Neural crest cell (in vitro differentiated cells): ENCODE data around the gene NFIA. TPM values are rescaled to one million over a fixed set of nuclear protein-coding genes. Genes with fewer than 3 reads are reported as not detected.

Source experiments
- DNase-seq: peaks from one replicate; pipeline ENCODE4 v3.0.0; 2021; ENCODE audit warnings: low read depth, mixed read lengths, low spot score
- H3K27ac Mint-ChIP-seq: one replicate; pipeline ENCODE4 v1.8.0; 2021; ENCODE audit warnings: mild to moderate bottlenecking, mixed read lengths; ENCODE audit not compliant: unreplicated experiment
- H3K27me3 Mint-ChIP-seq: 2 replicates; pipeline ENCODE4 v1.8.0; 2021; ENCODE audit warnings: low read depth, mild to moderate bottlenecking, mixed read lengths
- H3K36me3 Mint-ChIP-seq: 2 replicates; pipeline ENCODE4 v1.8.0; 2021; ENCODE audit warnings: low read depth, mild to moderate bottlenecking, mixed read lengths
- H3K4me1 Mint-ChIP-seq: 2 replicates; pipeline ENCODE4 v1.8.0; 2021; ENCODE audit warnings: mixed read lengths
- H3K4me3 Mint-ChIP-seq: one replicate; pipeline ENCODE4 v1.8.0; 2021; ENCODE audit warnings: mild to moderate bottlenecking, mixed read lengths
- H3K9me3 Mint-ChIP-seq: 2 replicates; pipeline ENCODE4 v1.8.0; 2021; ENCODE audit warnings: mixed read lengths
- CTCF ChIP-seq: fragments of 200-600 bp; sonication (generic); conservative IDR thresholded peaks from 2 replicates; pipeline ENCODE4 v1.5.0; 2021; ENCODE audit warnings: antibody characterized with exemption, mild to moderate bottlenecking
- total RNA-seq: library from RNA; stranded (reverse); gene quantifications from 2 replicates; pipeline ENCODE4 v1.2.1, GENCODE V29; 2021

Gene NFIA
- total RNA-seq, 1 donor from 2014 or later = 3.4 TPM

GRCh38 chr1:61406467-61406866, 324.1 kb downstream of the NFIA start:
- Mint-ChIP-seq H3K27me3 (no peaks in the 10 kb centered on the region), H3K4me3 (no peak overlapping the region), H3K4me1 (peaks cover 18% of the 10 kb centered on the region), H3K9me3 (no peaks in the 10 kb centered on the region), H3K27ac (no peak overlapping the region), H3K36me3 (no peaks in the 10 kb centered on the region)
- no peak for DNase-seq
- no peak for TF ChIP-seq CTCF

GRCh38 chr1:61412601-61413000, 330.2 kb downstream of the NFIA start:
- TF ChIP-seq CTCF = no peak
- no peaks in the 10 kb centered on the region for H3K9me3 Mint-ChIP-seq
- peaks cover 5% of the 10 kb centered on the region for H3K4me1 Mint-ChIP-seq
- DNase-seq = no peak
- H3K27ac Mint-ChIP-seq = no peak overlapping the region
- no peaks in the 10 kb centered on the region for H3K27me3 Mint-ChIP-seq
- H3K36me3 Mint-ChIP-seq = no peaks in the 10 kb centered on the region
- H3K4me3 Mint-ChIP-seq = no peak overlapping the region

GRCh38 chr1:61419196-61419595, 336.8 kb downstream of the NFIA start:
- Mint-ChIP-seq H3K9me3 (no peaks in the 10 kb centered on the region), H3K4me1 (peaks cover 21% of the 10 kb centered on the region), H3K36me3 (no peaks in the 10 kb centered on the region), H3K27ac (no peak overlapping the region), H3K4me3 (no peak overlapping the region), H3K27me3 (no peaks in the 10 kb centered on the region)
- DNase-seq = no peak
- no peak for TF ChIP-seq CTCF

- Mint-ChIP-seq H3K27ac (no peak overlapping the region), H3K4me3 (no peak overlapping the region), H3K4me1 (peaks cover 21% of the 10 kb centered on the region), H3K36me3 (no peaks in the 10 kb centered on the region), H3K27me3 (no peaks in the 10 kb centered on the region), H3K9me3 (no peaks in the 10 kb centered on the region)
- TF ChIP-seq CTCF = no peak
- no peak for DNase-seq
Measured at GRCh38 chr1:61419657-61420056, 337.3 kb downstream of the NFIA start.

GRCh38 chr1:61420243-61420642, 337.9 kb downstream of the NFIA start:
- H3K9me3 Mint-ChIP-seq = no peaks in the 10 kb centered on the region
- no peak overlapping the region for H3K27ac Mint-ChIP-seq
- TF ChIP-seq CTCF = no peak
- no peaks in the 10 kb centered on the region for H3K27me3 Mint-ChIP-seq
- no peak overlapping the region for H3K4me3 Mint-ChIP-seq
- H3K36me3 Mint-ChIP-seq = no peaks in the 10 kb centered on the region
- no peak for DNase-seq
- peaks cover 21% of the 10 kb centered on the region for H3K4me1 Mint-ChIP-seq
